Measurements from ENCODE around the gene GABARAPL1. TPM values are rescaled to one million over a fixed set of nuclear protein-coding genes. Genes with fewer than 3 reads are reported as not detected.

GABARAPL1 gene
- total and polyA plus RNA-seq, 2 of the 13 experiments (the other 11 are each of a cell fraction or from before 2014, with no cell fraction given), result 7.9 to 26.1 TPM

GRCh38 chr12:10174986-10175614 lies 37.6 kb upstream of the GABARAPL1 start:
- WGBS (ENCODE audit: low lambda C conversion rate), result 2% methylated on average over 2 of the region's 2 CpGs
- no peak overlapping the region for H3K4me3 ChIP-seq (replicated peaks in 1 of 3; ENCODE audit: insufficient read depth in 1 of 3, low read depth in 2 of 3, low read length in 3 of 3)
- intact Hi-C loops (cut with micrococcal nuclease; ENCODE audit: unreplicated experiment), result no loop called here
- CTCF ChIA-PET (ENCODE audit: low intra/inter-chr PET ratio, low total read pairs), result no interaction called here
- no peaks in the 10 kb centered on the region for H3K27me3 ChIP-seq (ENCODE audit: control insufficient read depth in 1 of 2, insufficient read depth in 2 of 2, low read length in 2 of 2)
- no peaks in the 10 kb centered on the region for H3K9me3 ChIP-seq (ENCODE audit: low read length)
- no peaks in the 10 kb centered on the region for H3K4me1 ChIP-seq (ENCODE audit: insufficient read depth, low read length)
- H3K27ac ChIP-seq (ENCODE audit: extremely low read length, insufficient read depth, low read length), result no peak overlapping the region
- no TSS peak for BruUV-seq (replicated peaks)
- POLR2A ChIA-PET, result no interaction called here
- H3K79me2 ChIP-seq (ENCODE audit: insufficient read depth, low read length), result no peaks in the 10 kb centered on the region
- no peak overlapping the region for H2AFZ ChIP-seq (ENCODE audit: low read length)
- no peak overlapping the region for H3K9ac ChIP-seq (ENCODE audit: insufficient read depth, low read depth, low read length)
- no peak for FAIRE-seq
- H3K4me2 ChIP-seq (ENCODE audit: low read depth, low read length), result no peak overlapping the region
- TF ChIP-seq, protein P1, sequence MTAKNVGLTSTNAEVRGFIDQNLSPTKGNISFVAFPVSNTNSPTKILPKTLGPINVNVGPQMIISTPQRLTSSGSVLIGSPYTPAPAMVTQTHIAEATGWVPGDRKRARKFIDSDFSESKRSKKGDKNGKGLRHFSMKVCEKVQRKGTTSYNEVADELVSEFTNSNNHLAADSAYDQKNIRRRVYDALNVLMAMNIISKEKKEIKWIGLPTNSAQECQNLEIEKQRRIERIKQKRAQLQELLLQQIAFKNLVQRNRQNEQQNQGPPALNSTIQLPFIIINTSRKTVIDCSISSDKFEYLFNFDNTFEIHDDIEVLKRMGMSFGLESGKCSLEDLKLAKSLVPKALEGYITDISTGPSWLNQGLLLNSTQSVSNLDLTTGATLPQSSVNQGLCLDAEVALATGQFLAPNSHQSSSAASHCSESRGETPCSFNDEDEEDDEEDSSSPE (CRISPR knock-in tag; IDR thresholded peaks at IDR 0.05), result no peak
- TF ChIP-seq, protein P2, sequence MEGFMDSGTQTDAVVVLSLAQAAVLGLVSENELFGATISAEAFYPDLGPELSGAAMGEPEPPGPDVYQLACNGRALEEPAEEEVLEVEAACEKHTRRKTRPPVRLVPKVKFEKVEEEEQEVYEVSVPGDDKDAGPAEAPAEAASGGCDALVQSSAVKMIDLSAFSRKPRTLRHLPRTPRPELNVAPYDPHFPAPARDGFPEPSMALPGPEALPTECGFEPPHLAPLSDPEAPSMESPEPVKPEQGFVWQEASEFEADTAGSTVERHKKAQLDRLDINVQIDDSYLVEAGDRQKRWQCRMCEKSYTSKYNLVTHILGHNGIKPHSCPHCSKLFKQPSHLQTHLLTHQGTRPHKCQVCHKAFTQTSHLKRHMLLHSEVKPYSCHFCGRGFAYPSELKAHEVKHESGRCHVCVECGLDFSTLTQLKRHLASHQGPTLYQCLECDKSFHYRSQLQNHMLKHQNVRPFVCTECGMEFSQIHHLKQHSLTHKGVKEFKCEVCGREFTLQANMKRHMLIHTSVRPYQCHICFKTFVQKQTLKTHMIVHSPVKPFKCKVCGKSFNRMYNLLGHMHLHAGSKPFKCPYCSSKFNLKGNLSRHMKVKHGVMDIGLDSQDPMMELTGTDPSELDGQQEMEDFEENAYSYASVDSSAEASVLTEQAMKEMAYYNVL (CRISPR knock-in tag; IDR thresholded peaks at IDR 0.05; ENCODE audit: borderline replicate concordance), result no peak
- TF ChIP-seq ARHGAP35 (CRISPR knock-in tag; IDR thresholded peaks at IDR 0.05; ENCODE audit: borderline replicate concordance), result no peak
- TF ChIP-seq, protein P3, sequence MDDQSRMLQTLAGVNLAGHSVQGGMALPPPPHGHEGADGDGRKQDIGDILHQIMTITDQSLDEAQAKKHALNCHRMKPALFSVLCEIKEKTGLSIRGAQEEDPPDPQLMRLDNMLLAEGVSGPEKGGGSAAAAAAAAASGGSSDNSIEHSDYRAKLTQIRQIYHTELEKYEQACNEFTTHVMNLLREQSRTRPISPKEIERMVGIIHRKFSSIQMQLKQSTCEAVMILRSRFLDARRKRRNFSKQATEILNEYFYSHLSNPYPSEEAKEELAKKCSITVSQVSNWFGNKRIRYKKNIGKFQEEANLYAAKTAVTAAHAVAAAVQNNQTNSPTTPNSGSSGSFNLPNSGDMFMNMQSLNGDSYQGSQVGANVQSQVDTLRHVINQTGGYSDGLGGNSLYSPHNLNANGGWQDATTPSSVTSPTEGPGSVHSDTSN (CRISPR knock-in tag; IDR thresholded peaks at IDR 0.05; ENCODE audit: borderline replicate concordance), result no peak
- no peak for TF ChIP-seq ETS1 (CRISPR knock-in tag; IDR thresholded peaks at IDR 0.05)
- TF ChIP-seq KDM2A (CRISPR knock-in tag; IDR thresholded peaks at IDR 0.05; ENCODE audit: borderline replicate concordance, low read depth), result no peak
- TF ChIP-seq ZNF598 (CRISPR knock-in tag; IDR thresholded peaks at IDR 0.05; ENCODE audit: borderline replicate concordance), result no peak
- TF ChIP-seq KDM6A (CRISPR knock-in tag; IDR thresholded peaks at IDR 0.05; ENCODE audit: low read depth), result no peak
- TF ChIP-seq ZNF142 (CRISPR knock-in tag; IDR thresholded peaks at IDR 0.05), result no peak
- TF ChIP-seq ZNF274 (CRISPR knock-in tag; IDR thresholded peaks at IDR 0.05), result no peak
- TF ChIP-seq GLI4 (CRISPR knock-in tag; IDR thresholded peaks at IDR 0.05; ENCODE audit: borderline replicate concordance), result no peak
- TF ChIP-seq AGO2 (optimal IDR thresholded peaks at IDR 0.05; ENCODE audit: low read depth, low read length), result no peak
- no peaks in the 10 kb centered on the region for H4K20me1 ChIP-seq (ENCODE audit: insufficient read depth, low read length)
- in situ Hi-C loops (cut with HindIII; ENCODE audit: extremely low pct_ligation_motif_present, low pct_unique_long_range_greater_than_20kb), result no loop called here
- no peak for ATAC-seq
- no peak for DNase-seq (ENCODE audit: low spot score)
- H3K36me3 ChIP-seq (replicated peaks in 1 of 2; ENCODE audit: control insufficient read depth in 1 of 2, insufficient read depth in 2 of 2, low read length in 2 of 2), result no peaks in the 10 kb centered on the region
